SU-DHL-6 (cell line): Measurements from ENCODE around the gene PLOD2.
"Not testable (repeated sequence)": the region's sequence is repeated elsewhere in the genome, so short reads cannot be mapped to it uniquely, and the experiment has no call there.

ENCODE experiments used
- H2AFZ ChIP-seq: fragments of 200-600 bp; sonication (generic); 2 replicates; pipeline ENCODE4 v1.6.1; 2014; ENCODE audit warnings: low read depth, mild to moderate bottlenecking, moderate library complexity, mixed read lengths, antibody characterized with exemption, low read length; ENCODE audit not compliant: severe bottlenecking
- H3F3A ChIP-seq: fragments of 200-600 bp; shearing (Covaris generic); 2 replicates; pipeline ENCODE4 v1.6.0; 2016; ENCODE audit warnings: antibody characterized with exemption, mild to moderate bottlenecking; ENCODE audit not compliant: insufficient read depth
- H3K27ac ChIP-seq: fragments of 200-600 bp; sonication (generic); 2 replicates; pipeline ENCODE4 v1.5.1; 2016; ENCODE audit warnings: low read depth, mild to moderate bottlenecking, low read length, moderate library complexity, mixed read lengths
- H3K27me3 ChIP-seq: fragments of 200-600 bp; sonication (generic), shearing (Covaris generic); 2 replicates; pipeline ENCODE4 v1.6.0; 2014; ENCODE audit warnings: mild to moderate bottlenecking, low read length
- H3K36me3 ChIP-seq: fragments of 200-600 bp; sonication (generic); 2 replicates; pipeline ENCODE4 v1.6.1; 2014; ENCODE audit warnings: mild to moderate bottlenecking, low read length, mixed read lengths
- H3K4me2 ChIP-seq: fragments of 300-600, 200-600 bp; shearing (Covaris generic), sonication (generic); 2 replicates; pipeline ENCODE4 v1.6.0; 2014; ENCODE audit warnings: low read length, low read depth, mild to moderate bottlenecking; ENCODE audit not compliant: poor library complexity, severe bottlenecking
- H3K4me3 ChIP-seq: fragments of 200-600 bp; sonication (generic); 2 replicates; pipeline ENCODE4 v1.5.1; 2014; ENCODE audit warnings: antibody characterized with exemption, low read length, mild to moderate bottlenecking, mixed read lengths; ENCODE audit not compliant: insufficient read depth, poor library complexity, severe bottlenecking
- H3K79me2 ChIP-seq: fragments of 200-600 bp; sonication (generic); 2 replicates; pipeline ENCODE4 v1.6.1; 2014; ENCODE audit warnings: mild to moderate bottlenecking, low read length, moderate library complexity; ENCODE audit not compliant: insufficient read depth
- H3K9ac ChIP-seq: fragments of 200-600 bp; sonication (generic); 2 replicates; pipeline ENCODE4 v1.7.0; 2014; ENCODE audit warnings: mild to moderate bottlenecking, low read length
- H3K9me2 ChIP-seq: fragments of 200-600 bp; sonication (generic); replicated peaks from 2 replicates; pipeline ENCODE4 v1.6.1; 2014; ENCODE audit warnings: low read length; ENCODE audit not compliant: insufficient read depth
- H3K9me3 ChIP-seq: fragments of 200-600 bp; sonication (generic); 2 replicates; pipeline ENCODE4 v1.6.1; 2014; ENCODE audit warnings: low read length, mixed read lengths; ENCODE audit not compliant: insufficient read depth
- H4K20me1 ChIP-seq: fragments of 200-600 bp; sonication (generic); 2 replicates; pipeline ENCODE4 v1.6.1; 2014; ENCODE audit warnings: low read depth, mild to moderate bottlenecking, antibody characterized with exemption, low read length, moderate library complexity, mixed read lengths
- CTCF ChIP-seq: fragments of 200-600 bp; sonication (generic); IDR thresholded peaks from one replicate; pipeline ENCODE4 v1.5.1; 2017; ENCODE audit warnings: antibody characterized with exemption, mild to moderate bottlenecking, low read length, moderate library complexity; ENCODE audit not compliant: insufficient read depth, poor library complexity, severe bottlenecking
- EZH2phosphoT487 ChIP-seq: fragments of 200-600 bp; sonication (generic), shearing (Covaris generic); conservative IDR thresholded peaks from 2 replicates; pipeline ENCODE4 v1.6.1; 2018; ENCODE audit warnings: mild to moderate bottlenecking, antibody characterized with exemption, low read length, moderate library complexity, mixed read lengths

Gene PLOD2

GRCh38 chr3:146117406-146118285 lies 43.3 kb downstream of the PLOD2 start:
- no peak overlapping the region for H3K27ac ChIP-seq
- no peaks in the 10 kb centered on the region for H3K79me2 ChIP-seq
- no peaks in the 10 kb centered on the region for H3K27me3 ChIP-seq
- H2AFZ ChIP-seq = no peak overlapping the region
- H3K9me3 ChIP-seq = no peaks in the 10 kb centered on the region
- H3K36me3 ChIP-seq = no peaks in the 10 kb centered on the region
- no peaks in the 10 kb centered on the region for H3F3A ChIP-seq
- no peak overlapping the region for H3K4me2 ChIP-seq
- 0 out of 2 replicates have a peak, but pooled peaks cover 3% of the 10 kb centered on the region for H3K9me2 ChIP-seq
- no peak for TF ChIP-seq CTCF
- no peak for TF ChIP-seq EZH2phosphoT487
- no peak overlapping the region for H3K4me3 ChIP-seq
- H3K9ac ChIP-seq = no peak overlapping the region
- no peaks in the 10 kb centered on the region for H4K20me1 ChIP-seq

GRCh38 chr3:146115619-146116018 lies 45.4 kb downstream of the PLOD2 start:
- Histone ChIP-seq H3F3A (no peaks in the 10 kb centered on the region), H3K27me3 (no peaks in the 10 kb centered on the region), H3K9me2 (no peaks in the 10 kb centered on the region), H3K27ac (no peak overlapping the region), H3K9me3 (no peaks in the 10 kb centered on the region), H2AFZ (no peak overlapping the region), H3K9ac (no peak overlapping the region), H4K20me1 (no peaks in the 10 kb centered on the region), H3K4me3 (no peak overlapping the region), H3K36me3 (no peaks in the 10 kb centered on the region), H3K4me2 (no peak overlapping the region), H3K79me2 (no peaks in the 10 kb centered on the region)
- TF ChIP-seq EZH2phosphoT487 = no peak
- TF ChIP-seq CTCF = no peak

- not testable (repeated sequence) for H2AFZ ChIP-seq, H3K9me2 ChIP-seq, H3K9me3 ChIP-seq, H3F3A ChIP-seq, H3K4me2 ChIP-seq, H3K4me3 ChIP-seq, H3K79me2 ChIP-seq, H3K27me3 ChIP-seq, H3K27ac ChIP-seq, H4K20me1 ChIP-seq, H3K36me3 ChIP-seq, H3K9ac ChIP-seq
These were observed 47.2 kb downstream of the PLOD2 start for GRCh38 chr3:146113804-146114203.

- Histone ChIP-seq H3K36me3 (no peaks in the 10 kb centered on the region), H3F3A (no peaks in the 10 kb centered on the region), H3K4me3 (no peak overlapping the region), H3K9me2 (no peaks in the 10 kb centered on the region), H3K27ac (no peak overlapping the region), H2AFZ (no peak overlapping the region), H3K27me3 (no peaks in the 10 kb centered on the region), H4K20me1 (no peaks in the 10 kb centered on the region), H3K9ac (no peak overlapping the region), H3K4me2 (no peak overlapping the region), H3K9me3 (no peaks in the 10 kb centered on the region), H3K79me2 (no peaks in the 10 kb centered on the region)
- TF ChIP-seq EZH2phosphoT487 (no peak), CTCF (no peak)
These were observed 49.6 kb downstream of the PLOD2 start for GRCh38 chr3:146111337-146111736.
